ENCODE measurements around the gene FCN2.

GRCh38 chr9:134850611-134851010, 30.0 kb upstream of the FCN2 start:
- TF ChIP-seq, protein P1, sequence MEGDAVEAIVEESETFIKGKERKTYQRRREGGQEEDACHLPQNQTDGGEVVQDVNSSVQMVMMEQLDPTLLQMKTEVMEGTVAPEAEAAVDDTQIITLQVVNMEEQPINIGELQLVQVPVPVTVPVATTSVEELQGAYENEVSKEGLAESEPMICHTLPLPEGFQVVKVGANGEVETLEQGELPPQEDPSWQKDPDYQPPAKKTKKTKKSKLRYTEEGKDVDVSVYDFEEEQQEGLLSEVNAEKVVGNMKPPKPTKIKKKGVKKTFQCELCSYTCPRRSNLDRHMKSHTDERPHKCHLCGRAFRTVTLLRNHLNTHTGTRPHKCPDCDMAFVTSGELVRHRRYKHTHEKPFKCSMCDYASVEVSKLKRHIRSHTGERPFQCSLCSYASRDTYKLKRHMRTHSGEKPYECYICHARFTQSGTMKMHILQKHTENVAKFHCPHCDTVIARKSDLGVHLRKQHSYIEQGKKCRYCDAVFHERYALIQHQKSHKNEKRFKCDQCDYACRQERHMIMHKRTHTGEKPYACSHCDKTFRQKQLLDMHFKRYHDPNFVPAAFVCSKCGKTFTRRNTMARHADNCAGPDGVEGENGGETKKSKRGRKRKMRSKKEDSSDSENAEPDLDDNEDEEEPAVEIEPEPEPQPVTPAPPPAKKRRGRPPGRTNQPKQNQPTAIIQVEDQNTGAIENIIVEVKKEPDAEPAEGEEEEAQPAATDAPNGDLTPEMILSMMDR (tag by site-specific recombination; IDR thresholded peaks at IDR 0.05): no peak
- TF ChIP-seq ZNF248 (tag by site-specific recombination; IDR thresholded peaks at IDR 0.05): no peak
- no peak for TF ChIP-seq YY2 (tag by site-specific recombination; IDR thresholded peaks at IDR 0.05)
- no peak for TF ChIP-seq MZF1 (tag by site-specific recombination; IDR thresholded peaks at IDR 0.05; ENCODE audit: borderline replicate concordance)
- no peak for TF ChIP-seq ZSCAN16 (tag by site-specific recombination; IDR thresholded peaks at IDR 0.05)
- no peak for TF ChIP-seq ZNF555 (tag by site-specific recombination; conservative IDR thresholded peaks at IDR 0.05)
- no peak for TF ChIP-seq ZNF23 (tag by site-specific recombination; IDR thresholded peaks at IDR 0.05; ENCODE audit: borderline replicate concordance)
- no peak for TF ChIP-seq ZBTB7A (tag by site-specific recombination; IDR thresholded peaks at IDR 0.05; ENCODE audit: low read depth)
- no peak for TF ChIP-seq ZNF404 (tag by site-specific recombination; IDR thresholded peaks at IDR 0.05)

Data from HEK293 (cell line).